Mucosa of rectum (tissue), 2 donors: ENCODE measurements around the gene PGF.
A peak's percentile ranks its signal among the peaks of the same experiment; 100 is the strongest.

ENCODE experiments used
- H3K27ac ChIP-seq, 2 donors: one replicate each; pipeline ENCODE4 v1.7.0; 2013; ENCODE audit warnings: inconsistent platforms in 2 of 2, low read depth in 2 of 2, low read length in 2 of 2
- H3K27me3 ChIP-seq, 2 donors: one replicate each; pipeline ENCODE4 v1.7.0; 2013; ENCODE audit warnings: low read length in 2 of 2; ENCODE audit not compliant: control insufficient read depth in 2 of 2, insufficient read depth in 2 of 2
- H3K36me3 ChIP-seq, 2 donors: one replicate each; pipeline ENCODE4 v1.7.0; 2013; ENCODE audit warnings: low read length in 2 of 2; ENCODE audit not compliant: control insufficient read depth in 2 of 2, insufficient read depth in 2 of 2
- H3K4me1 ChIP-seq, 2 donors: one replicate each; pipeline ENCODE4 v1.7.0; 2013; ENCODE audit warnings: low read length in 2 of 2, mild to moderate bottlenecking in 1 of 2; ENCODE audit not compliant: control insufficient read depth in 2 of 2, insufficient read depth in 2 of 2
- H3K4me3 ChIP-seq, 2 donors: one replicate each; pipeline ENCODE4 v1.7.0; 2013; ENCODE audit warnings: low read length in 2 of 2
- H3K9ac ChIP-seq, 2 donors: one replicate each; pipeline ENCODE4 v1.7.0; 2013; ENCODE audit warnings: low read length in 2 of 2, low read depth in 1 of 2, mild to moderate bottlenecking in 1 of 2
- H3K9me3 ChIP-seq, 2 donors: one replicate each; pipeline ENCODE4 v1.7.0; 2013; ENCODE audit warnings: low read length in 2 of 2; ENCODE audit not compliant: control insufficient read depth in 2 of 2
- donor health status: healthy.
- donor health status: Normal muscosa, but diverticular disease.

The PGF gene

DNA sequence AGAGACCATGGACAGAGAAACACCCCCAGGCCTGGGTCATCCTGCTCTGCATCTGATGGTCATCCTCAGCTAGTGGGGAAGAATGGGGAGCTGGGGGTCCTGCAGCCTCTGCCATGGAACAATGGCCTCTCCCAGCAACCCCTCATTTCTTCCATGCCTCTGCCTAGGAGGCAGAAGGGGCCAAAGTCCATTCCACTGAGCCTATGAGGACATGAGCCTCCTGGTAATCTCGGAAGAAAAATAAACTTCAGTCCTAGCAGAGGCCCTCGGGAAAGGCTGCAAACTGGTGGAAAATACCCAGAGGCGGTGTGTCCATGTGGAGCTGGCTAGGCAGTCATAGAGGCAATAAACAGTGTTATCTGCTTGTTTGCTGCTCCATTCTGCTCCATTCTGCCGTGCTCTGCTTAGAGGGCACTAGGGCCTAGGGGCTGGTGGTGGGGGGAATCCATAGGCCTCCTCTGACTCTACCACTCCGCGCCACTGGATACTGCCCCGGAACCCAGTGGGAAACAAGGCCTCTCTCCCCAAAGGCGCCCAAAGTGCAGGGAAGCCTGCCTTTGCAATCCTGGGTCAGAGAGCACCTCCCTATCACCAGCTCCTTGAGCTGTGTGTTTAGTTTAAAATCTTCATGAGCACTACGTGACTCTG lies 4.5 kb downstream of the PGF start:
- Histone ChIP-seq H3K4me3 (no peak overlapping the region), H3K4me1 (peaks cover 19 to 28% of the 10 kb centered on the region in 2 donors), H3K9me3 (no peaks in the 10 kb centered on the region), H3K27ac (peak overlapping the region; percentile 57 to 65), H3K27me3 (no peaks in the 10 kb centered on the region), H3K36me3 (no peaks in the 10 kb centered on the region), H3K9ac (peak overlapping the region in 1 of 2 donors; percentile 44)

GRCh38 chr14:74949859-74950573 lies 5.4 kb downstream of the PGF start:
- Histone ChIP-seq H3K27ac (no peak overlapping the region), H3K4me1 (peaks cover 16 to 26% of the 10 kb centered on the region in 2 donors), H3K27me3 (no peaks in the 10 kb centered on the region), H3K9ac (no peak overlapping the region), H3K36me3 (no peaks in the 10 kb centered on the region), H3K9me3 (no peaks in the 10 kb centered on the region), H3K4me3 (no peak overlapping the region)

DNA sequence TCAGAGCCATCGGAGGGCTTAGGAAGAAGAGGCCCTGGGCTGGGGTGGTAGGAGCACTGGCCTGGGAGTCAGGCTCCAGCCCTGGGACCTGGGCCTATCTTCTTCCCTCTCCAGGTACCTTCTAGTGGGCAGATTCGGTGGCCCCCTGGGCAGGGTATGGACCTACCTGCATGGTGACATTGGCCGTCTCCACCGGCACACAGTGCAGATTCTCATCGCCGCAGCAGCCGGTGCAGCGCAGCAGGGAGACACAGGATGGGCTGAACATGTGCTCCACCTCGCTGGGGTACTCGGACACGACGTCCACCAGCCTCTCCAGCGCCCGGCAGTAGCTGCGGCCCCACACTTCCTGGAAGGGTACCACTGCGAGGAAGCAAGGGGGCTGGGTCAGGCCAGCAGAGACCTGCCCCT lies 6.2 kb downstream of the PGF start:
- Histone ChIP-seq H3K4me3 (no peak overlapping the region), H3K27me3 (no peaks in the 10 kb centered on the region), H3K36me3 (no peaks in the 10 kb centered on the region), H3K9me3 (no peaks in the 10 kb centered on the region), H3K27ac (no peak overlapping the region), H3K9ac (no peak overlapping the region), H3K4me1 (peaks cover 16 to 25% of the 10 kb centered on the region in 2 donors)

GRCh38 chr14:74948228-74949175 lies 6.9 kb downstream of the PGF start:
- Histone ChIP-seq H3K9ac (no peak overlapping the region), H3K4me3 (no peak overlapping the region), H3K27me3 (no peaks in the 10 kb centered on the region), H3K36me3 (no peaks in the 10 kb centered on the region), H3K9me3 (no peaks in the 10 kb centered on the region), H3K4me1 (peaks cover 16 to 25% of the 10 kb centered on the region in 2 donors), H3K27ac (peak overlapping the region in 1 of 2 donors; percentile 52)

DNA sequence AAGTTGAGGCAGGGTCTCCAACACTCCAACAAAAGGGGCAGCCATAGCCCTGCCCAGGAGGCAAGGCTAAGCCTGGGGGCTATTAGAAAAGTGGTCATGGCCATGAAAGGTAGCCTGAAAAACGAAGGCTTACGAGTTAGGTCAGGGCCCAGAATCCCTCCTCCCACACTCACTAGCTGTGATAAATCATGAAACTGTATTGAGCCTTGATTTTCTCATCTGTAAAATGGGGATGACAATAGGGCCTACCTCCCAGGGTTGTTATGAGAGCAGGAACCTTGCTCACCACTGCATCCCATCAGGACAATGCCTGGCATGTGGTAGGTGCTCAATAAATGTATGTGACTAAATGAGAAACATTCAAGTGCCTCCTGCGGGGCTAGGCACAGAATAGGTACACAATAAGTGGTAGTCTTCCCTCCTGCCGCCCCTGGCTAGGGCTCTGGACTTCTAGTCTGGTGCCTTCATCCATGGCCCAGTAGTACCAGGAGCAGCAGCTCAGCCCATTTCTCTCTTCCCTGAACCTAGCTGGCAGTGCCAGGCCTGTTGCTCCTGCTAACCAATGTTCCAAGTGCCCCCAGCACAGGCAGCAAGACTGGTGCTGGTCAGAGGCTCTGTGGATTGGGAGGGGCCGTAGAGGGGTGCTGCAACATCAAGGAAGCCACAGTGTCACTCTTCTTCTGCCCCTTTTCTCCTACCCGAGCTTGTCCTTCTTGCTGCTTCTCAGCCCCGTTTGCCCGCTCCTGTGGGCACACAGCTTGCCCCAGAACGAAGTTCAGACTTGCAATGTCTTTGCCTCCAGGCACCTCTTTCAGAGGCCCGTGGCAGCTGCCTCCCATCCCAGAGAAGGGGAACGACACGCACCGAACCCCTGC lies 7.8 kb downstream of the PGF start:
- Histone ChIP-seq H3K27ac (peak overlapping the region in 1 of 2 donors; percentile 52), H3K27me3 (no peaks in the 10 kb centered on the region), H3K36me3 (no peaks in the 10 kb centered on the region), H3K9ac (no peak overlapping the region), H3K4me3 (no peak overlapping the region), H3K9me3 (no peaks in the 10 kb centered on the region), H3K4me1 (peaks cover 16 to 25% of the 10 kb centered on the region in 2 donors)

DNA sequence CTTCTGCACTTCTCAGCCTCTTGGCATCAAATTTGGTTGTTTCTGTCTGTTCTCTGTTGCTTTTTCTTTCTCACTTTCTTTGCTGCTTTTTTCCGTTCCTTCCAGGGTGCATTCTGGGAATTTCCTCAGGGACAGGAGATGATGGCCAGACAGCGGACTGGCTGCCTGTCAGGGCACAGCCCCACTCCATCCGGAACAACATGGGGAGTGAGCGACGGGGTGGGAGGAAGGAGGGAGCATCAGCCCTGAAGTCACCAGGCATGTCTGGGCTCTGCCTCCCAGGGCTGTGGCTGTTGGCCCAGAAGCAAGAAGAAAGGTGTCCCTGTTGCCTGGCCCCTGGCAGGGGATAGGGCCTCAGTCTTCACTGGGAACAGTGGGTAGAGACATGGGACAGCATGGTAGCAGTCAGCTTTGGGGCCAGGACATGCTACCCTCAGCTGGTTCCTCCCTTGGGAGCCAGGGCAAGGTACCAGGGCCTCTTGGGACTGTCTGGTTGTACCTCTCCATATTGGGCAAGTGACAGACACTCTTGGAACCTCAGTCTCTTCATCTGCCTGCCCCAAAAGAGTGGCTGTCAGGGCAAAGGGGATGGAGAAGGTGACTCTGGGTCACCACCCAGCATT lies 8.6 kb downstream of the PGF start:
- no peaks in the 10 kb centered on the region for H3K36me3 ChIP-seq
- H3K27me3 ChIP-seq = no peaks in the 10 kb centered on the region
- H3K9me3 ChIP-seq = no peaks in the 10 kb centered on the region
- H3K4me1 ChIP-seq = peaks cover 15 to 22% of the 10 kb centered on the region in 2 donors
- H3K9ac ChIP-seq = no peak overlapping the region
- H3K4me3 ChIP-seq = no peak overlapping the region
- H3K27ac ChIP-seq = no peak overlapping the region

- H3K9ac ChIP-seq = no peak overlapping the region
- peaks cover 11 to 21% of the 10 kb centered on the region in 2 donors for H3K4me1 ChIP-seq
- no peak overlapping the region for H3K27ac ChIP-seq
Measured at GRCh38 chr14:74945852-74946658, 9.3 kb downstream of the PGF start.

DNA sequence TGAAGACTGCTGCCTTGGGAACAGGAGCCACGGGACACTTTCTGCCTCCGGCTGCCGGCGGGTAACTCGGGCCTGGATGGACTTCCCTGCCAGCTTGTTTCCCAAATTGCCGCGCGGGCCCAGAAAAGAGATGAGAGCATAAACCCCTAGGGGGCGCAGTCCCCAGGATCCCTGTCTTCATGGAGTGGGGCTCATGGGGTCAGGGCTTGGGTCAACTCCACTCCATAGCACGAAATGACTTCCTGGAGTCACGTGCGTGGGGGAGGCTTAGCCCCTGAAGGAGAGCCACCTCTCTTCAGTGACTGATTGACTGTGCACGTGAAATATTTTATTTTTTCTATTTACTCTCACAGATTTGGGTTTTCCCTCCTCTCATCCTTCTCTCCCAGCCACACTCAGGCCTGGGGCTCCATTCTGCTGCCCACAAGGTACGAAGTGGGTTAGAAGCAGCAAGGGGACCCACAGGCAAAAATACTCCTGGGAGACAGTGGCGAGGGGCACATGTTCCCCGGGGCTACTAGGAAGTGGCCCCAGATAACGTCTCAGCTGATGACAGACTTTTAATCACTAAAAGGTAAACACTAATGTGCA lies 10.0 kb downstream of the PGF start:
- H3K9ac ChIP-seq = no peak overlapping the region
- H3K4me3 ChIP-seq = no peak overlapping the region
- H3K4me1 ChIP-seq = peaks cover 11 to 17% of the 10 kb centered on the region in 2 donors
- H3K9me3 ChIP-seq = no peaks in the 10 kb centered on the region
- no peaks in the 10 kb centered on the region for H3K36me3 ChIP-seq
- H3K27ac ChIP-seq = no peak overlapping the region
- no peaks in the 10 kb centered on the region for H3K27me3 ChIP-seq

More at GRCh38 chr14:74945852-74946658, 9.3 kb downstream of the PGF start:
- Histone ChIP-seq H3K9me3 (no peaks in the 10 kb centered on the region), H3K36me3 (no peaks in the 10 kb centered on the region), H3K27me3 (no peaks in the 10 kb centered on the region), H3K4me3 (no peak overlapping the region)
